ENCODE data around the gene IGFBP7.

DNA sequence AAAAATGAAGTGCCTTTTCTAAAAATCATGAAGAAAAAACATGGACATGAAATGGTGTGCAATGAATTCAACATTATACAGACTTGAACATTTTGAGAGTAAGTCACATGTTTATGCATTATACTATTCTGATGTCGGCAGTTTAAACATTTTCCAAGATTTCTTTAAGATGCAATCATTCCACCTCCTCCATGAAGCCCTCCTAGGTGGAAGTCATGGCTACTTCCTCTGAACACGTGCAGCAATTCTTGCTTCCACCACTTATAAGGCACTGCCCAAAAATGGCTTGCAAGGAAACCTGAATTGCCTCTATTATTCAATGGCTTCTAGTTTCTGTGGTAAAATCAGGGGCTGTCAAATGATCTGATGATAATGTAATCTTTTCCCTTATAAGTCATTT lies 25.8 kb downstream of the IGFBP7 start:
- TF ChIP-seq CTCF (IDR thresholded peaks at IDR 0.05) (no peak), POLR2A (IDR thresholded peaks at IDR 0.05) (no peak)

Data from adrenal gland (tissue), 5 donors.